Esophagus muscularis mucosa (tissue), 4 donors: Measurements from ENCODE around the gene PRTN3.

ENCODE experiments used
- CTCF ChIP-seq, 3 experiments: fragments of 200-600 bp in 2 of 3; fragments of 450-650 bp in 1 of 3; sonication (generic) in 2 of 3; IDR thresholded peaks; one replicate each; pipeline ENCODE4 v1.5.1; 2017 to 2019; ENCODE audit warnings: antibody characterized with exemption in 3 of 3, mild to moderate bottlenecking in 2 of 3, moderate library complexity in 1 of 3
- EP300 ChIP-seq: sonication (generic); formaldehyde crosslinking; IDR thresholded peaks from one replicate; pipeline ENCODE4 v1.6.1; 2017; ENCODE audit warnings: antibody characterized with exemption
- POLR2A ChIP-seq: fragments of 450-650 bp; IDR thresholded peaks from one replicate; pipeline ENCODE4 v1.6.1; 2017; ENCODE audit warnings: antibody characterized with exemption, moderate library complexity, mild to moderate bottlenecking, low read depth
- POLR2AphosphoS5 ChIP-seq, 2 donors: sonication (generic); formaldehyde crosslinking; IDR thresholded peaks; one replicate each; pipeline ENCODE4 v1.6.1; 2017; ENCODE audit warnings: antibody characterized with exemption in 2 of 2

GRCh38 chr19:840519-841206 is at the start of gene PRTN3:
- no peak for TF ChIP-seq POLR2AphosphoS5 (IDR thresholded peaks at IDR 0.05)
- no peak for TF ChIP-seq CTCF (IDR thresholded peaks at IDR 0.05)
- TF ChIP-seq EP300 = no peak
- TF ChIP-seq POLR2A = no peak
